GM18511 (cell line): Measurements from ENCODE around the gene CCDC158.
"Not testable (repeated sequence)": the region's sequence is repeated elsewhere in the genome, so short reads cannot be mapped to it uniquely, and the experiment has no call there.

Experiments
- ATAC-seq: cut with Tn5 transposase; IDR thresholded peaks from one replicate; pipeline ENCODE4 v1.9.1; 2021; ENCODE audit warnings: mild to moderate bottlenecking, moderate library complexity; ENCODE audit not compliant: unreplicated experiment

CCDC158 gene

GRCh38 chr4:76420762-76421581 lies at the start of gene CCDC158:
TSS of gene CCDC158 (minus strand) at chr4:76421141. CDS start at chr4:76403207, 17,934 bp downstream.
- no peak for ATAC-seq

- ATAC-seq = no peak
These were observed 49.6 kb upstream of the CCDC158 start for GRCh38 chr4:76470532-76470931.

- no peak for ATAC-seq
These were observed 49.1 kb upstream of the CCDC158 start for GRCh38 chr4:76470064-76470463.

GRCh38 chr4:76463568-76463967 lies 42.6 kb upstream of the CCDC158 start:
- ATAC-seq = no peak

GRCh38 chr4:76459291-76459723 lies 38.4 kb upstream of the CCDC158 start:
- no peak for ATAC-seq

GRCh38 chr4:76458825-76459224 lies 37.9 kb upstream of the CCDC158 start:
- ATAC-seq = no peak

GRCh38 chr4:76458297-76458696 lies 37.4 kb upstream of the CCDC158 start:
- no peak for ATAC-seq

GRCh38 chr4:76457885-76458284 lies 36.9 kb upstream of the CCDC158 start:
- ATAC-seq = no peak

GRCh38 chr4:76454073-76454472 lies 33.1 kb upstream of the CCDC158 start:
- not testable (repeated sequence) for ATAC-seq

GRCh38 chr4:76453232-76453631 lies 32.3 kb upstream of the CCDC158 start:
- ATAC-seq = no peak

- no peak for ATAC-seq
These were observed 28.9 kb upstream of the CCDC158 start for GRCh38 chr4:76449833-76450232.

- no peak for ATAC-seq
These were observed 28.4 kb upstream of the CCDC158 start for GRCh38 chr4:76449362-76449767.

GRCh38 chr4:76448211-76448610 lies 27.3 kb upstream of the CCDC158 start:
- no peak for ATAC-seq

GRCh38 chr4:76447393-76447851 lies 26.5 kb upstream of the CCDC158 start:
- no peak for ATAC-seq

- no peak for ATAC-seq
These were observed 25.0 kb upstream of the CCDC158 start for GRCh38 chr4:76445911-76446310.

GRCh38 chr4:76443376-76443775 lies 22.4 kb upstream of the CCDC158 start:
- ATAC-seq = no peak

- no peak for ATAC-seq
These were observed 21.9 kb upstream of the CCDC158 start for GRCh38 chr4:76442807-76443206.

GRCh38 chr4:76441881-76442280 lies 20.9 kb upstream of the CCDC158 start:
- ATAC-seq = no peak

- ATAC-seq = no peak
These were observed 18.6 kb upstream of the CCDC158 start for GRCh38 chr4:76439491-76439890.

- ATAC-seq = no peak
These were observed 14.8 kb upstream of the CCDC158 start for GRCh38 chr4:76435528-76436319.

- ATAC-seq = no peak
These were observed 14.1 kb upstream of the CCDC158 start, which contains the start of gene SHROOM3 for GRCh38 chr4:76434901-76435527. TSS of gene SHROOM3 (plus strand) at chr4:76435229. CDS start at chr4:76436053, 824 bp downstream.
